HG03565 (cell line): ENCODE measurements around the gene CCN5.
"Not testable (repeated sequence)": the region's sequence is repeated elsewhere in the genome, so short reads cannot be mapped to it uniquely, and the experiment has no call there.

ENCODE experiments used
- ATAC-seq: cut with Tn5 transposase; IDR thresholded peaks from one replicate; pipeline ENCODE4 v1.9.1; 2021; ENCODE audit warnings: mild to moderate bottlenecking, moderate library complexity; ENCODE audit not compliant: unreplicated experiment

The CCN5 gene

GRCh38 chr20:44714701-44715498 lies at the start of gene CCN5:
TSS of gene CCN5 (plus strand) at chr20:44715369. CDS start at chr20:44715391, 22 bp downstream.
- ATAC-seq: no peak

- no peak for ATAC-seq
Observed at GRCh38 chr20:44666066-44666465, 49.1 kb upstream of the CCN5 start.

GRCh38 chr20:44670851-44671250 lies 44.3 kb upstream of the CCN5 start:
- not testable (repeated sequence) for ATAC-seq

GRCh38 chr20:44671541-44671940 lies 43.6 kb upstream of the CCN5 start:
- ATAC-seq: not testable (repeated sequence)

- ATAC-seq: not testable (repeated sequence)
Observed at GRCh38 chr20:44672318-44672902, 42.8 kb upstream of the CCN5 start.

GRCh38 chr20:44678242-44678641 lies 36.9 kb upstream of the CCN5 start:
- no peak for ATAC-seq

GRCh38 chr20:44678990-44679611 lies 36.1 kb upstream of the CCN5 start:
- ATAC-seq: no peak

- no peak for ATAC-seq
Observed at GRCh38 chr20:44681796-44682566, 33.2 kb upstream of the CCN5 start.

- no peak for ATAC-seq
Observed at GRCh38 chr20:44683263-44684046, 31.7 kb upstream of the CCN5 start.

- no peak for ATAC-seq
Observed at GRCh38 chr20:44684047-44684967, 30.9 kb upstream of the CCN5 start.

- no peak for ATAC-seq
Observed at GRCh38 chr20:44686934-44687333, 28.2 kb upstream of the CCN5 start.

GRCh38 chr20:44688053-44688625 lies 27.0 kb upstream of the CCN5 start:
- no peak for ATAC-seq

GRCh38 chr20:44689809-44690208 lies 25.4 kb upstream of the CCN5 start:
- no peak for ATAC-seq

GRCh38 chr20:44690781-44691423 lies 24.3 kb upstream of the CCN5 start:
- no peak for ATAC-seq

- no peak for ATAC-seq
Observed at GRCh38 chr20:44691424-44692423, 23.4 kb upstream of the CCN5 start.

GRCh38 chr20:44692932-44693480 lies 22.2 kb upstream of the CCN5 start:
- ATAC-seq: no peak

- no peak for ATAC-seq
Observed at GRCh38 chr20:44693627-44694026, 21.5 kb upstream of the CCN5 start.
